ENCODE data around the gene CCL28.

DNA sequence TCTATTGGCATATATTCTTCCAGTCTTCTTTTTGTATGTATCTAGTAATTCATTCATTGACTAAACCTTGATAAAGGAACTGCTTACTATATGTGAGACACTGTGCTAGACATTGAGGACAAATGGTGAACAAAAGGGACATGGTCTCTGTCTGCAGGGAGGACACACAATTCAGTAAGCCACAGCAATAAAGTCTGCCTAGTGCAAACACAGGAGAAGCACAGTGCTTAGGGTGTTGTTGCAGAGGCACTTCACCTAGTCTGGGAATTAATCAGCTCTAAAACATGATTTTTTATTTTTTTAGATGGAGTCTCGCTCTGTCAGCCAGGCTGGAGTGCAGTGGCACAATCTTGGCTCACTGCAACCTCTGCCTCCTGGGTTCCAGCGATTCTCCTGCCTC lies 6.4 kb upstream of the CCL28 start:
- TF ChIP-seq, protein P1, sequence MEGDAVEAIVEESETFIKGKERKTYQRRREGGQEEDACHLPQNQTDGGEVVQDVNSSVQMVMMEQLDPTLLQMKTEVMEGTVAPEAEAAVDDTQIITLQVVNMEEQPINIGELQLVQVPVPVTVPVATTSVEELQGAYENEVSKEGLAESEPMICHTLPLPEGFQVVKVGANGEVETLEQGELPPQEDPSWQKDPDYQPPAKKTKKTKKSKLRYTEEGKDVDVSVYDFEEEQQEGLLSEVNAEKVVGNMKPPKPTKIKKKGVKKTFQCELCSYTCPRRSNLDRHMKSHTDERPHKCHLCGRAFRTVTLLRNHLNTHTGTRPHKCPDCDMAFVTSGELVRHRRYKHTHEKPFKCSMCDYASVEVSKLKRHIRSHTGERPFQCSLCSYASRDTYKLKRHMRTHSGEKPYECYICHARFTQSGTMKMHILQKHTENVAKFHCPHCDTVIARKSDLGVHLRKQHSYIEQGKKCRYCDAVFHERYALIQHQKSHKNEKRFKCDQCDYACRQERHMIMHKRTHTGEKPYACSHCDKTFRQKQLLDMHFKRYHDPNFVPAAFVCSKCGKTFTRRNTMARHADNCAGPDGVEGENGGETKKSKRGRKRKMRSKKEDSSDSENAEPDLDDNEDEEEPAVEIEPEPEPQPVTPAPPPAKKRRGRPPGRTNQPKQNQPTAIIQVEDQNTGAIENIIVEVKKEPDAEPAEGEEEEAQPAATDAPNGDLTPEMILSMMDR (IDR thresholded peaks at IDR 0.05) = no peak
- no peak for TF ChIP-seq POLR2AphosphoS5 (IDR thresholded peaks at IDR 0.05)

Data from esophagus muscularis mucosa (tissue), 3 donors.